Dedifferentiated amniotic fluid mesenchymal stem cell (primary cell): ENCODE data around the gene ADCY1.

Experiments
- DNase-seq: peaks from one replicate; pipeline ENCODE4 v3.0.0-alpha.2; 2016; ENCODE audit errors: extremely low spot score

The ADCY1 gene

GRCh38 chr7:45695249-45695995 is 121.3 kb downstream of the ADCY1 start:
- DNase-seq: no peak

GRCh38 chr7:45696476-45696875 is 122.3 kb downstream of the ADCY1 start:
- no peak for DNase-seq

GRCh38 chr7:45697576-45698136 is 123.5 kb downstream of the ADCY1 start:
- no peak for DNase-seq

GRCh38 chr7:45698303-45699014 is 124.3 kb downstream of the ADCY1 start:
- DNase-seq: no peak

GRCh38 chr7:45699015-45699309 is 124.8 kb downstream of the ADCY1 start:
- DNase-seq: no peak

- DNase-seq: no peak
Observed at GRCh38 chr7:45699726-45700390, 125.7 kb downstream of the ADCY1 start.

GRCh38 chr7:45700556-45700955 is 126.4 kb downstream of the ADCY1 start:
- no peak for DNase-seq

- no peak for DNase-seq
Observed at GRCh38 chr7:45701701-45702510, 127.7 kb downstream of the ADCY1 start.

- no peak for DNase-seq
Observed at GRCh38 chr7:45702751-45703150, 128.6 kb downstream of the ADCY1 start.

GRCh38 chr7:45703373-45703821 is 129.2 kb downstream of the ADCY1 start:
- no peak for DNase-seq

- DNase-seq: no peak
Observed at GRCh38 chr7:45703911-45704682, 129.9 kb downstream of the ADCY1 start.

- DNase-seq: no peak
Observed at GRCh38 chr7:45704683-45705016, 130.5 kb downstream of the ADCY1 start.

GRCh38 chr7:45708046-45708950 is 134.1 kb downstream of the ADCY1 start:
- DNase-seq: no peak

GRCh38 chr7:45709168-45710042 is 135.2 kb downstream of the ADCY1 start:
- peak; percentile 25 for DNase-seq

- DNase-seq: no peak
Observed at GRCh38 chr7:45710271-45711160, 136.3 kb downstream of the ADCY1 start.

GRCh38 chr7:45711161-45711490 is 137.0 kb downstream of the ADCY1 start:
- DNase-seq: no peak

GRCh38 chr7:45712057-45712689 is 138.0 kb downstream of the ADCY1 start:
- no peak for DNase-seq
